HPDE6-E6E7 (cell line): ENCODE data around the gene SASS6.

ENCODE experiments used
- DNase-seq: peaks from one replicate; pipeline ENCODE4 v3.0.0; 2011; ENCODE audit warnings: missing footprints; ENCODE audit errors: extremely low spot score

Gene SASS6, protein sequence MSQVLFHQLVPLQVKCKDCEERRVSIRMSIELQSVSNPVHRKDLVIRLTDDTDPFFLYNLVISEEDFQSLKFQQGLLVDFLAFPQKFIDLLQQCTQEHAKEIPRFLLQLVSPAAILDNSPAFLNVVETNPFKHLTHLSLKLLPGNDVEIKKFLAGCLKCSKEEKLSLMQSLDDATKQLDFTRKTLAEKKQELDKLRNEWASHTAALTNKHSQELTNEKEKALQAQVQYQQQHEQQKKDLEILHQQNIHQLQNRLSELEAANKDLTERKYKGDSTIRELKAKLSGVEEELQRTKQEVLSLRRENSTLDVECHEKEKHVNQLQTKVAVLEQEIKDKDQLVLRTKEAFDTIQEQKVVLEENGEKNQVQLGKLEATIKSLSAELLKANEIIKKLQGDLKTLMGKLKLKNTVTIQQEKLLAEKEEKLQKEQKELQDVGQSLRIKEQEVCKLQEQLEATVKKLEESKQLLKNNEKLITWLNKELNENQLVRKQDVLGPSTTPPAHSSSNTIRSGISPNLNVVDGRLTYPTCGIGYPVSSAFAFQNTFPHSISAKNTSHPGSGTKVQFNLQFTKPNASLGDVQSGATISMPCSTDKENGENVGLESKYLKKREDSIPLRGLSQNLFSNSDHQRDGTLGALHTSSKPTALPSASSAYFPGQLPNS

DNA sequence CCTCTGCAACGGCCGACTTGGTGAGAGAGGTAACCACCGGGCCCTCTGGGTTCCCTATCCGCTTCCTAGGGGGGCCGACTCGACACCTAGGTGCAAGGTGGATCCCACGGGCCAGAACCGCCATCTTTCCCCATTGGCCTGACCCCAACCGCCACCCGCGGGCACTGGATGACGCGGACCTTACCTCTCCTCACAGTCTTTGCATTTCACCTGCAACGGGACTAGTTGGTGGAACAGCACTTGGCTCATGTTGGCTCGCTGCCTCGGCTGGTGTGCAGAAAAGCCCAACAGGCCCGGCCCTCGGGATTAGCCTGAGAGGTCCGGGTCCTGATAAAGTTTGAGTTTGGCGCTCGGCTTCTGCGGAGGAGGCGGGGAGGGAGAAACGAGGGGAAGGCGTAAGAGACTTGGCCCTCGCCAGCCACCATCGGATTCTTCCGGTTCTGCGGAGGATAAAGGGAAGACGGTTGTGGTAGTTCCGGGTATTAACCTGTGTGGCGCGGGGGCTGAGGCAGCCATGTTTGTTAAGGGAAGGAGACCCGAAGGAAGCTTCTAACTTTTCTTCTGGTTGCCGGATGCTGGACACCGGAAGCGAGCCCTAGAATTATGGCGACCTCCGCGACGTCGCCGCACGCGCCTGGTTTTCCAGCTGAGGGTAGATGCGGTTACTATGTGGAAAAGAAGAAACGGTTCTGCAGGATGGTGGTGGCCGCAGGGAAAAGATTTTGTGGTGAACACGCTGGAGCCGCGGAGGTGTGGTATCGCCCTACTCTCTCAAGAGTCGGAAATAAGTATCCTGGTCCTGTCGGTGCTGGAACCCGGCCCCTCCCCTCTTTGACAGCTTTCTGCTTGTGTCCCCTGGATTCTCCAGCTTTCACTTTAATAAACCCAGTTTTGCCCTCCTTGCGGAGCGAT, at the start of gene SASS6, which contains the start of gene TRMT13:
Gene SASS6 (minus strand): TSS at position 365 of the 912 bp plus-strand sequence. CDS start 116 bp downstream, at position 249.
Gene TRMT13 (plus strand): TSS at position 598 of the 912 bp plus-strand sequence. CDS start 6 bp downstream, at position 604.
- DNase-seq: peak; percentile 83

DNA sequence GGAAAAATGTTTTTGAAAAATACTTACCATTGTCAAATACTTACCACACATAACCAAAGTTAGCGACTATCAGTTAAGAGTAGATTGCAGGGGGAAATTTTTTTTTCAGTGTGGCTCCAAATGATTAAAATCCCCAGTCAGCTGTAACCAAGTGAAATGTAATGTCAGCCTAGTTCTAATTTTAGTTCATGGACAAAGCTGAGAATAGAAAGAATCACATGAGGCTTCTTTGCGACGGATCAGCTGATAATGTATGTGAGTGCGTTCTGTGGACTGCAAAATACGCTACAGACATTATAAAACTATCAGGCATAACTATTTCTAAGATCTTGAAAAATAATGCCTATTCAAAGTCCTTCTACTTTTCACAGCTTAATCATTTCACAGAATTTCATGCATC, 45.4 kb upstream of the SASS6 start, which contains the start of gene LRRC39:
Gene LRRC39 (minus strand): TSS at position 166 of the 400 bp plus-strand sequence. CDS start 9,740 bp downstream, outside the sequence.
- DNase-seq: no peak

DNA sequence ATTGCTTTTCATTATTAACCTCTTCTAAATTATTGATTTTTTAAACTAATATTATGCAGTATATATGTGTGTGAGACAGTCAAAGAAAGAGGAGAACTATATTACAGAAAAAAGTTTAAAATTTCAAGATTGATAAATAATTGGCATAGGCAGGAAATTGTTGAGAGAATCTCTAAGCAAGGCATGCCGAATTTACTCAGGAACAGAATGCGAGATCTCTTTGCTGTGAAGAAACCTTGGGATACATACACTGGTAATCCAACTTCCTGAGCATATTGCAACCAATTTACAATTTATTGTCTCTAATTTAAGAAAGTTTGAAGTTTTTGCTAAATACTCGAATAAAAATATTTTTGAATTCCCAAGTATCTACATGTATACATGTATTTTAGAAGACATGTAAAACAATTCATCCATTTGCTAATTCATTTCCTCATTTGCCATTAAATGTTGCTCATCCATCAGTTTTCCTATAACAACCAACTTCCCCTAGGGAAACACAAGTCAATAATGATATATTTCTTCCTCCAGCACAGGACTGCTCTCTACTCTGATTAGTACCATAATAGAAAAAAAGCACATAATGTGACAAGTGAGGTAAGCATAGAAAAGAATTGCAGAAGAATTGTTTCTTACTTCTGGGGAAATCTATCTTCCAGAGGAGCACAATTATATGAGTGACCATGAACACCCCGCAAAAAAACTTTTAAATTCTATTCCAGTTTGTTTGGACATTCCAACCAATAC, 44.7 kb upstream of the SASS6 start:
- DNase-seq: no peak

DNA sequence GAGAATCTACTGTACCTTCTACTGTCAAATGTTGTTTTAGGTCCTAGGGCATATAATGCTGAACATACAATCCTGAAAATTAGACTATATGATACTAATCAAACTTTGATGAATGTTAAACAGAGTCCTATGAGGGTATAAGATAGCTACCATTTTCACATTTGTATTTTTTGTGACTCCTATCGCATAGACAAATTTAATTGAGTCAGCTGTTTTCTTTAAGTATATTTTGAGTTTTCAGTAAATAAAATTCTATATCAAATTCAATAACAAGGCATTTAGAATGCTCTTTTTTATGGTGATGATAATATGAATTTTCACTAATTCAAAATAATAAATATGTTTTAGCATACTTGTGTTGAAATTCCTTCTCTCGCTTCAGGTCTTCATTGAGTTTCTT, 35.3 kb upstream of the SASS6 start:
- DNase-seq: no peak

DNA sequence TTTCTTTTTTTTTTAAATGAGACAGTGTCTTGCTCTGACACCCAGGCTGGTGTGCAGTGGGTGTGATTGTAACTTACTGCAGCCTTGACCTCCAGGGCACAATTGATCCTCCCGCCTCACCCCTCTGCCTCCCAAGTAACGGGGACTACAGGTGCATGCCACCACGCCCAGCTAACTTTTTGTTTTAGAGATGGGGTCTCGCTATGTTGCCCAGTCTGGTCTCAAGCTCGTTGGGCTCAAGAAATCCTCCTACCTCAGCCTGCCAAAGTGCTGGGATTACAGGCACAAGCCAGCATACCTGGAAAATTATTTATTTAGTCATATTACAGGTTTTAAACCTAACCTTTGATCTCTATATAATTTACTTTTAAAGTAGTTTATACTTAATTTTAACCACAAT, 32.0 kb upstream of the SASS6 start:
- DNase-seq: no peak

DNA sequence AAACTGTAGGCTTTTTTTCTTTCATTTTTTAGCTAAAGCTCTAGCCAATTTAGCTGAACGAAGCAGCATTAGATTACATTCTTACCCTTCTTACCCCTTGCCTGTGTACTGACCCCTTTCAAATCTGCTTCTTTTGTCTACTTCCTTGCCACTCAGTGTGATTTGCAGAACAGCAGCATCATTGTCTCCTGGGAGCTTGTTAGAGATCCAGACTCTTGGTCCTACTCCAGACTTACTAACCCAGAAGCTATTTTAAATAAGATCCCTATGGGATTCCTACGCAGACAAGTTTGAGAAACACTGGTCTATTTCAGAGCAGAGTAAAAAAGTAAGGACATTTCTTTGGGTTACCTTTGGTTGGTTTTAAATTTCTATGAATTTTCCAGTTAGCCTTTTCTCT, 31.5 kb upstream of the SASS6 start:
- no peak for DNase-seq

DNA sequence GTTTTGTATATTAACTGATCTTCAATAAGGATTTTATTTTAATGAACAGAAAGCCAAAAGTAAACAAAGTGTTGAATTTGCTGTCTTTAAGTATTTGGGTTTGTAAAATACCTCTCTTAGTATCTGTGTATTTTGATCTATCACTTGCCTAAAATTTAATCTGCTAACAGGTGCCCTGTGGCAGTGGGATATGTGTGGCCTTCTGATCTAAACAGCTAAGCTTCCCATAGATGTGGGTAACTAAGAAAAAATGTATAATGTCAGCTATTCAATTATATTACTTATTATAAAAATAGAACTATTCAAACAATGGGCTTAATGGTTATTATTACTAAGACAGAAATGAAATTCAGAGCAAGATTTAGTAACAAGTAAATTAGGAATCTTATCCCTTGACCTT, 30.2 kb upstream of the SASS6 start:
- DNase-seq: no peak

DNA sequence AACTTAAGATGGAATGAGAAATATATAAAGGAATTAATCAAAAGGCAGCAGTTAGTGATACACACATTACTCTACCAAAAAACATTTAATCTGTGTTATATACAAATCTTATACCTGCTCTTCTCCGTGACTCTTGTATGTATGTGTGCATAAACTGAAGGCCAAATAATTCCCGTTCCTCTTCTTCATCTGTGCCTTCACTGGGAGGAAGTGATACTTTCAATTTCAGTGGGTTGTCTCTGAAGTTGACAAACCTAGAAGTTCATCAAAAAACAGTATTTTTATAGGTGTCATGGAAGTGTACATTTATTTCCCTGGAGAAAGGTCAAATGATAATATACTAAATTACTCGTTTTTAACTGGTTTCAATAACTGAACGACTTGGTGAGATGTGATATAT, 19.5 kb upstream of the SASS6 start:
- DNase-seq: no peak

DNA sequence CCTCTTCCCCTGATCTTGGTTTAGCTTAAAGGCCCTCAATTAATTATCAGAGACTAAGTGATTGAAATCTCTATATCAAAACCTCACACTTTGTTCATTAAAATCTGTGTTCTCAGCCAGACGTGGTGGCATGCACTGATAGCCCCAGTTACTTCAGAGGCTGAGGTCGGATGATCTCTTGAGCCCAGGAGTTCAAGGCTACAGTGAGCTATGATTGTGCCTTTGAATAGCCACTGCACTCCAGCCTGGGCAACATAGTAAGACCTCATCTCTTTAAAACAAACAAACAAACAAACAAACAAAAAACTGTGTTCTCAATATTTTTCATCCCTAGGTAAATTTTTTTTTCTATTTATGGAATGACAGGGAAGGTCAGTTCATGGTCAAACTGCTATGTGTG, 18.9 kb upstream of the SASS6 start:
- no peak for DNase-seq

DNA sequence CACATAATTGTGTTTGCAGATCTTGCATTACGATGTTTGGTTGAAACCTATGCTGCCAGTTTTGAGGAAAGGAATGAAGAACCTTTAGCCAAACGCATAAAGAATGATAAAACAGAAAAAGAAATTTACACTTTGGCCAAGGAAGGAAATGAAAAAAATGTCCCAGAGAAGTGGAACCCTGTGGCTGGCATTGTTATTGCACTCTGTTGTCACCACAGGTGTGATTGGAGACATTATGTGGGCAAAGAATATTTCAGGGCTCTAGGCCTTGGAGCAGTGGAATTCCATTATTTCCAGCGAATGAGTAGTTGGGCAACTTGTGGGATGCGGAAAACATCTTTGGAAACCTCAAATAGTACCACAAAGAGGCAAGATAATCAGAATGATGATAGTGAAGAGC, 15.1 kb upstream of the SASS6 start:
- DNase-seq: no peak

DNA sequence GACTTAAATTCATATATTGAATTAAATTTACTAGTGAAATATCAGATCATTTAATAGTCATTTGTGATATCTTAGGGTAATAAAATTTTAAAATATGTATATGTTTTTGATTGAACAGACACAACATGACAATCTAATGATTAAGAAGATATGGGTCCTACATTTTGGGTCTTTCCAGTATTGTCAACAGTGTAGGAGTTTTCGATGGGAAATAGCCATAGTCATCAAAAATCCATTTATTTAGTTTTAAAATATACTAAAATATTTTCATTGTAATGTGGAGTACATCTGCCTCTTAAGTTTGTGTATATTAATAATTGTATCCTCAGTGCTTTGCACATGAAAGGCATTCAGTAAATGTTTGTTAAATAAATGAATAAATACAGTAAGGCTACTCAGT, 14.2 kb upstream of the SASS6 start:
- DNase-seq: no peak

DNA sequence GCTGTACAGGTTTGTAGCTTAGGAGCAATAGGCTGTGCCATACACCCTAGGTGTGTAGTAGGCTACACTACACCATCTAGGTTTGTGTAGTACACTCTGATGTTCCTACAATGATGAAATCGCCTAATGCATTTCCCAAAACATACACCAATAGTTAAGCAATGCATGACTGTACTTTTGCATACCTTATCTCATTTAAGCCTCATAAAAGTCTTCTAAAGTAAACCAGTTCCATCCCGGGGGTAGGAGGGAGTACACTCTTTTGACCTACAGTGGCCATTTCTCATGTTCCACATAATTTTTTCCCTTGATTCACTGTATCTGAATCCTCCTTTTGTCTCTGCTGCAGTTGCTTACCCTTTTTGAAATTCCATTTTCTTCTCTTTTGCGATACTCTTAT, 12.4 kb upstream of the SASS6 start:
- DNase-seq: no peak

DNA sequence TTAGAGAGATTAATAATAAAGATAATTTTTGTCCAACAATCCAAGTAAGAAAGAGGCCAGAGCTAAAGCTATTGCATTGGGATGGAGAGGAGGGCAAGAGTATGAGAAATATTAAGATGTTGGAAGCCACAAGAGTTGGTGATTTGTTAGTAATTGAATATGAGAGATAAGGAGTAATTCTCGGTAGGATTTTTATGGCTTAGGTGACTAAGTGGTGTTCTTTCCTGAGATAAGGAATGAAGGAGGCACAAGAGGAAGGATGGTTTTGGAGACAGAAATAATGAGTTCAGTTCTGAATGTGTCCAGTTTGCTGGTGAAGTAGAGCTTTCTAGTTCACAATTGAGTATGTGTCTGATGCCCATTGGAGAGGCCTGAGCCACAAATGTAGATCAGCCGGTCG, 9.6 kb upstream of the SASS6 start:
- DNase-seq: no peak

DNA sequence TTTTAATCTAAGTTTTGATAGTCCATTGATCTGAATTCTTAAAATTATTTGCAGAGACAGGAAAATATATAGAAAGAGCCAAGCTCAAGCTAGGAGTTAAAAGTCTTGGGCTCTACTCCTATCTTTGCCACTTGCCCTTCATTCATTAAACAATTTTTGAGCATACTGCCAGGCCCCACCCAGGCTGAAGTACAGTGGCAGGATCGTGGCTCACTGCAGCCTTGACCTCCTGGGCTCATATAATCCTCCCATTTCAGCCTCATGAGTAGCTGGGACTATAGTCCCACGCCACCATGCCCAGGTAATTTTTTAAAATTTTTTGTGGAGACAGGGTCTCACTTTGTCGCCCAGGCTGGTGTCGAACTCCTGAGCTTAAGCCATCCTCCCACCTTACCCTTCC, 8.5 kb upstream of the SASS6 start:
- DNase-seq: no peak

DNA sequence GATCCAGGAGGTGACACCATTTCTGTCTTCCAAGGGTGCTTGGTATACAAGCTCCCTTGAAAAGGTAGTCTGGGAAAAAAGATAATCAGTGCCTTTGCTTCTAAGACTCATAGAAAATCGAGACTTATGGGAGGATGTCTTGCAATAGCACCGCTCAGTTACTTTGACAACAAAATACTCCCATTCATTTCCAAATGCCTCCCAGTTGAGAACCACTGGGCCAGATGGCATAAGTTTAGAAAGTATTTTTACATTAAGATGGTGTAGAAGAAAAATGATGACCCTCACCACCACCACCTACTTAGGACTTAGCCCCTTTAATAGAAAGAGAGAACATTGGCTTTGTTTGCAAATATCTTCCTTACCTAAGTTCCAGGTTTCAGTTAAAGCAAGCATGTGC, 4.9 kb upstream of the SASS6 start:
- no peak for DNase-seq

DNA sequence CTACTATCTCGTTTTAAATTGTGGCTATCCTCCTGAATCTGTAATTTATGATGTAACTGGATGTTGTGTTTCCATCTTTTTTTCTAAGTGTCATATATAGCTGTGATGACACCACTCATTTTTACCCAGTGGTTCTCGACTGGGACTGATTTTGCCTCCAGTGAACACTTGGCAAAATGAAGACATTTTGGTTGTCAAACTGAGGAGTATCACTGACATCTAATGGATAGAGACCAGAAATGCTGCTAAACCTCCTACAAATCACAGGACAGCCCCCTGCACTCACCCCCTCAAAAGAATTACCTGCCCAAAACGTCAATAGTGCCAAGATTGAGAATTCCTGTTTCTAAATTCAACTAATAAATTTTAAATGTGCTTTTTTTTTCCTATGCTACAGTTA, 2.1 kb upstream of the SASS6 start:
- no peak for DNase-seq

DNA sequence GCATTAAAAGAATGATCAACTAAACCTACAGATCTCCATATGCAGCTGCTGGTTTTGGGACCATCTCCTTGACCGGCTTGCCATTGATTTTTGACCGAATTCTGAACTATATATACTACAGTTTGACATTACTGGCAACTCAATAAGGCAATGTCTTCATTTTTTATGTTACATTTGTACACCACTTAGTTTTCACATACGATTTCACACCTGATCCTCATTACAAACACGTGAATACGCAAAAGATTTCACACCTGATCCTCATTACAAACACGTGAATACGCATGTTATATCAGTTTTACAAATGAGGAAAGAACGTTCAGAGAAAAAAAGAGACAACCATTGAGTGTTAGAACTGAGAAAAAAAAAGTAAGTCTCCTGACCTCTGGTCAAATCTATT, 1.1 kb downstream of the SASS6 start:
- no peak for DNase-seq

DNA sequence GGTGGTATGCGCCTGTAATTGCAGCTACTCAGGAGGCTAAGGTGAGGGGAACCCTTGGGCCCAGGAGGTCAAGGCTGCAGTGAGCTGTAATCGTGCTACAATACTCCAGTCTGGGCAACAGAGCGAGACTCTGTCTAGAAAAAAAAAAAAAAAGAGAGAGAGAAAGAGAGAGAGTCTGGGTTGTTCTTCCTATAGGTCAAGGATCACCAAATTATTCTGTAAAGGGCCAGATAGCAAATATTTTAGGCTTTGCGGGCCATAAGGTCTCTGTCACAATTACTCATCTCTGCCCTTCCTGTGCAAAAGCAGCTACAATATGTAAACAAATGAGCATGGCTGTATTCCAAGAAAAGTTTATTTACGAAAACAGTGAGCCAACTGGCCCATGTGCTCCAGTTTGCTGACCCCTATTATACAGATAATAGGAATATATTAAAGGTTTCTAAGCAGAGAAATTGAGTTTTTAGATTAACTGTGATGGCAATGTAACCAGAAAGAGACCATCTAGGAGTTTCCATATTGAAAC, 2.1 kb downstream of the SASS6 start:
- no peak for DNase-seq

DNA sequence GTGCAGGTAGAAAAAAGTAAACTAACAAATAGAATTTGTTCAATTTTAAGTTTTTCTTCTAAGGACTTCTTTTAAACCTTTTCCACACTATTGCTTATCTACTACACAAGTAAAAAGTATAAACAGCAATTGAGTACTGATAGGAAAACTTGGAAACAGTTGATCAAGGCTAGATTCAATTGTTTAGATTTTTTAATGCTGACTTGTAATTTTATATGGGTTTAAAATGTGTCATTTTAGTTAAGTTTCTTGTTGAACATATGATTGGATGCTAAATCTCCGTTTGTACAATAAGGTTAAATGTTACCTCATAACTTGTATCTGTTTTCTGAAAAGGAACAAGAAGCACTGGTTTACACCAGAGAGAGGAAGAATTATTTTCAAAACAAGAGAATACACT, 5.5 kb downstream of the SASS6 start:
- no peak for DNase-seq

DNA sequence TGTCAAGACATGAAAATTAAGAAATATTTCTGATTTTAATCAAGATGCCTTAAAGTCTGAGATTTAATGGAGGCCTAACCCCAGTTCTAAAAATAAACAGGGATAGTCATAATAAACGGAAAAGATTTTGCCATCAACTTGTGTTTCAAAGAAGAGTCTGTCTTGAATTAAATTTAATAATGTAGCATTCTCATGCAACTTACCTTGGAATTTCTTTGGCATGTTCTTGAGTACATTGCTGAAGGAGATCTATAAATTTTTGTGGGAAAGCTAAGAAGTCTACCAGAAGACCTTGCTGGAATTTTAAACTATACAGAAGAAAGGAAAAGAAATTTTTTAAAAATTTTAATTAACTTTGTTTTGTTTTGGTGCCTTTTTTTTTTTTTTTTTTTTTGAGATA, 10.6 kb downstream of the SASS6 start:
- DNase-seq: no peak

DNA sequence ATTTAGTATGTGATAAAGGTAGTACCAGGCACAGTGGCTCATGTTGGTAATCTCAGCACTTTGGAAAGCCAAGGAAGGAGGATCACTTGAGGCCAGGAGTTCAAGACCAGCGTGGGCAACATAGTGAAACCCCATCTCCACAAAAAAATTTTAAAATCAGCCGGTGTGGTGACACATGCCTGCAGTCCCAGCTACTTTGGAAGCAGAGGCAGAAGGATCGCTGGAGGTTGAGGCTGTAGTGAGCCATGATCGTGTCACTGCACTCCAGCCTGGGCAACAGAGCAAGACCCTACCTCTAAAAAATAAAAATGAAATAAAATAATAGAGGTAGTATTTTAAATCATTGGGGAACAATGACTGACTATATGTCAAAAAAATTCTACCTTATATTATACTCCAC, 17.2 kb downstream of the SASS6 start:
- DNase-seq: no peak
